HG02763 (cell line): ENCODE measurements around the gene CDH1.

Experiments
- ATAC-seq: cut with Tn5 transposase; IDR thresholded peaks from one replicate; pipeline ENCODE4 v1.9.1; 2021; ENCODE audit warnings: mild to moderate bottlenecking, moderate library complexity; ENCODE audit not compliant: unreplicated experiment

CDH1 gene

DNA sequence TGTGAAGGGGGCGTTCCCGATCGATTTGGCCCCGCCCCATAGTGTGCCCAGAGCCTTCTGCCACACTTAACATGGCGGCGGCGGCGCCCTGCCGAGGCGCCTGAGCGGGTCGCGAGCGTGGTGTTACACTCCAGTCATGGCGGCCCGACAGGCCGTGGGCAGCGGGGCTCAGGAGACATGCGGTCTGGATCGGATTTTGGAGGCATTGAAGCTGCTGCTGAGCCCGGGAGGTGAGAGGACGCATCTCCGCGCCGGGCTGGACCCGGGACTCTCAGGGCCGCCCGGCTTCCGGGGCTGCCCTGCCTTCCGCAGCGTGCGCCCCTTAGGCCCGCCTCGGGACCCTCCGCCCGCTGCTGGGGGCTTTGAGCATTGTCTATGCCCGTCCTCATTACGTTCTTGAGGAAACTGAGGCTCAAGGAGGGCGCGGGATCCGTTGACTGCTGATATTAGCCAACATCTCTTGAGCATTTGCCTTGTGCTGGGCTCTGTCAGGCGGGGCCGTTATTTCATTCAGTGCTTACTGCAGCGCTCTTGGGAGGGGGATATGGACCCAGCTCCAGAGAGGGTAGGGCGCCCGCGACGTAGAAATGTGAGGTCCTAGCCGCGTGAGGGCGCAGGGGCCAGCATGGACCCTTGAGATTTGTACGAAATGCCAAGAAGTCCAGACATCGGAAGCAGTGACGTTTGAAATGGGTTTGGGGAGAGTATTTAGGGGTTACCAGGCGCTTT is 106.6 kb downstream of the CDH1 start, which contains the start of gene TANGO6:
Gene TANGO6 (plus strand): TSS at position 50 of the 729 bp plus-strand sequence. CDS start 87 bp downstream, at position 137.
- ATAC-seq: peak; percentile 89

DNA sequence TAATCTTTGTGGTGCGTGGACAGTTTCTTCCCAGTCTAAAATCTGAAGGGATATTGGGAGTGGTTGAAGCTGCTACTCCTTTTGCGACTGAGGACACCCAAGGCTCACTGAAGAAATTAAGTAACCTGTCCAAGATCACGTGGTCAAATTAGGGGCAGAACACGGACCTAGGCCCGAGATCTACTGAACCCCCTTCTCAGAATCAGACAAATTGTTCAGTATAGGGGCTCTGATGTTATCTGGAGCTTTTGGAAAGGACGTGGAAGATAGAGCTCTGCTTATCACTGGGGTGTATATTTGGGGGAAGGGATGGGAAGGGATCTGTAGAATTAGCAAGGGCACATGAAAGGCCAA is 107.1 kb downstream of the CDH1 start:
- ATAC-seq: no peak

DNA sequence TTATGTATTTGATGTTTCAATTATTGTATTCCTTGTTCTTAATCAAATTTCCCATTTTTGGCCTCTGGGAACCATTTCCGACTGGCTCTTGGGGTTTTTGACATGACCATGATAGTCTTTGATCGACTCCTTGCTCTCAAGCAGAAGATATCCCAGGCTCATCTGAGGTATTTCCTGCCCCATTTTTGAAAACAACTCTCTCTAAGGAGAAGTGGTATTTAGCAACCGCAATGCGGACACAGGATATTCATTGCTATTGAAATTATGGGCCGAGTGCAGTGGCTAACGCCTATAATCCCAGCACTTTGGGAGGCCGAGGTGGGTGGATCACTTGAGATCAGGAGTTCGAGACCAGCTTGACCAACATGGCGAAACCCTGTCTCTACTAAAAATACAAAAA is 111.7 kb downstream of the CDH1 start:
- no peak for ATAC-seq

DNA sequence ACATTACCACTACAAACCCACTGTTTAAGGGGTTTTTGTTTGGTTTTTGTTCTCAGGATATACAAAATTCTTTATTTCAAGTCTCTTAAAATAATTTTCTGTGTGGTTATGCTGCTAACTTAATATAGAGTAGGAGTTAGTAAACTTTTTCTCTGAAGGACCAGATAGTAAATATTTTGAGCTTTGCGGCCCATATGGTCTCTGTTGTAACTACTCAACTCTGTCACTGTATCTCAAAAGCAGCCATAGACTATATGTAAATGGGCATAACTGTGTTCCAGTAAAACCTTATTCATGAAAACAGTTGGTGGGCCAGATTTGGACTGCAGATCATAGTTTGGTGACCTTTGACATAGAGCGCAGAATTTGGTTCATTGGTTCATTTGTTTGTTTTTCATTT is 113.4 kb downstream of the CDH1 start:
- no peak for ATAC-seq

DNA sequence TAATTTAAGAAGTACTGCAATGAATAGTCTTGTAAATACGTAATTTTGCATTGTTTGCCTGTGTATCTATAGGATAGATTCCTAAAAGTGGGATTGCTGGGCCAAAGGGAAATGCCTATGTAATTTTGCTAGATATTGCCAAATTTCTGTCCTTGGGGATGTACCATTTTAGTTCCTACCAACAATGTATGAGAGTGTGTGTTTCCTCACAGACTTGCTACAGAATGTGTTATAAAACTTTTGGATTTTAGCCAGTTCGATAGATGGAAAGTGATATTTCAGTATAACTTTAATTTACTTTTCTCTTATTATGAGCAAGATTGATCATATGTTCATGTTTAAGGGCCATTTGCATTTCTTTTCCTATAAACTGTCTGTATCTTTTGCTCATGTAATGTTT is 114.5 kb downstream of the CDH1 start:
- ATAC-seq: no peak

DNA sequence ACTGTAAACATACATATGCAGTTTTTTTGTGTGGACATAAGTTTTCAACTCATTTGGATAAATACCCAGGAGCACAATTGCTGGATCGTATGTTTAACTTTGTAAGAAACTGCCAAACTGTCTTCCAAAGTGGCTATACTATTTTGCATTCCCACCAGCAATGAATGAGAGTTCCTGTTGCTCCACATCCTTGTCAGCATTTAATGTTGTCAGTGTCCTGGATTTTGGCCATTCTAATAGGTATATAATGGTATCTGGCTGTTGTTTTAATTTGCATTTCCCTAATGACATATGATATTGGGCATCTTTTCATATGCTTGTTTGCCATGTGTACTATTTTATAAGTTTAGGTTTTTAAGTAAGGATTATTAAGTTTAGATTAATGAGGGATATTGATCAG is 120.4 kb downstream of the CDH1 start:
- ATAC-seq: no peak

DNA sequence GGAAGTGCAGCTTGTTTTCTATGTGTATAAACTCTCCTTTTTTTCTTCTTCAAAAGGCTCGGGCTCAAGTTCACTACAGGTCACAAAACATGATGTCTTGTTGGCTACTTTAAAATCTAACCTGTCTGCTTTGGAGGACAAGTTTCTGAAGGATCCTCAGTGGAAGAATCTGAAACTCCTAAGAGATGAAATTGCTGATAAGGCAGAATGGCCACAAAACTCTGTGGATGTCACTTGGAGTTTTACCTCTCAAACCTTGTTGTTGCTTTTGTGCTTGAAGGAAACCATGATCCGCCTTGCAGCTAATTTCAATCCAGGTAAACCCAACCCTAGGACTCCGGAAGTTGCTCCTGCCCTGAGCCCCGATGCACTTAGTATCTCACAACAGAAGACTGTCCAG is 122.7 kb downstream of the CDH1 start:
- no peak for ATAC-seq

DNA sequence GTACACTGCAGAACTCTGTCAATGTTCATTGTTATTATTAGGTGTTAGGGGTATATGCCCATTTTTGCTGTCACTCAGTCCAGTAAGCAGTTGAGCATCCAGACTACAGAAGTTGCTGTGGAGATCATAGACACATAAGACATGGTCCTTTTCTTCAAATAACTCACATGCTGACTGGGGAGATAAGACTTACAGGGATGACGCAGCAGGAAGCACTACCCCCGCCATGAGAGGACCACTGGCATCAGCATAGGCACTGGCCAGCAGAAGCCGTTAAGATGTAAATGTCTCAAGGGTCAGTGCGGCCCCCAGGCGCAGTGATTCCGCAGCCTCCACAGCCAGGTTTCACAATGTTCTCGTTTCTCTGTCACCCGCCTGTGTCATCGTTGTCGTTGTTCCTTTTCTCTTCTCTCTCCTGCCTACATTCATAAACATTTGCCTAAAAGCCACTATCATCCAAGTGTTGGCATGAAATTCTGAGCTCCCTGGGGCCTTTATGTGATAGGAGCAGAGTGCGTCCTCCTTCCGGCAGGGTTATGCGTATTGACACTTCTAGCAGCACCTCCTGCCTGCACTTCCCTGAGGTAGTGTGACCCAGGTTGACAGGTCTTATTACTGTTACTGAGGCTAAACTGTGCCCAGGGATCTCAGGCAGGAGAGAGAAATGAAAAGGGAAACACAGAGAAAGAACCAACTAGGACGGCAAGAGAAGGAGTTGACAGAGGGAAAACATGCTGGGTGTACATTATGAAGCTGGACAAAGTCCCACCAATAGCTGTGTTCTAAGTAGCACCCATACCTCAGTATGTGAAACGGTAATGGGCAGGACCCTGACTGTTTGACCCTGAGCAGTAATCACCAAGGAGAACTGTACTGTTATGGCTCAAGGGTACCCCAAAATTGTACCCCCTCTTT is 124.1 kb downstream of the CDH1 start:
- no peak for ATAC-seq

DNA sequence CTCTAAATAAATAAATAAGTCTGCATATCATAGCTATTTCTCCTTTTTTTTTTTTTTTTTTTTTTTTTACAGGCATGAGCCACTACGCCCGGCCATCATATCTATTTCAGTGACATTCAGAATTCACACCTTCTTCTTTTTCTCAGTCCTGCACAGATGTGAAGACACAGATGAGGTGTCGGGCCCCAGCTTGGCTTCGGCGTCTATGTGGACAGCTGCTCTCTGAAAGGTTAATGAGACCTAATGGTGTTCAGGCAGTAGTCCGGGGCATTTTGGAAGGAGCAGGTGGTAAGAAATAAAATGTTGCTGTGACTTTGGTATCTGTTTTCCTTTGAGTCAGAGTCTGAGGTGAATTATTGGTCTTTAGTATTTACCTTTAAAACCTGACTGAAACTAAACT is 129.8 kb downstream of the CDH1 start:
- ATAC-seq: no peak

GRCh38 chr16:68869492-68870088 is 132.5 kb downstream of the CDH1 start:
- no peak for ATAC-seq

- no peak for ATAC-seq
These were observed 136.8 kb downstream of the CDH1 start for GRCh38 chr16:68873635-68874471.

- no peak for ATAC-seq
These were observed 138.8 kb downstream of the CDH1 start for GRCh38 chr16:68875871-68876270.

DNA sequence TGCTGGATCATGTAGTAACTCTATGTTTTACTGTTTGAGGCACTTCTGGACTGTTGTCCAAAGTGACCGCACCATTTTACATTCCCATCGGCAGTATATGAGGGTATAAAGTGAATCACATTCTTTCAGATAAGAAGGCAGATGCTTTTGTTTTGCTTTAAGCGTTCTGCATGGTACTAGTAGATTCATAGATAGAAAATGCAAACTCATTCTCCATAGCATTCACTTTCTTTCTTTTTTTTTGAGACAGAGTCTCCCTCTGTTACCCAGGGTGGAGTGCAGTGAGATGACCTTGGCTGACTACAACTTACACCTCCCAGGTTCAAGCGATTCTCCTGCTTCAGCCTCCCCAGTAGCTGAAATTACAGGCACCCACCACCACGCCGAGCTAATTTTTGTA is 146.6 kb downstream of the CDH1 start:
- ATAC-seq: no peak

GRCh38 chr16:68884401-68884800 is 147.3 kb downstream of the CDH1 start:
- ATAC-seq: no peak
